ENCODE measurements around the gene DCAF6.

The DCAF6 gene

DNA sequence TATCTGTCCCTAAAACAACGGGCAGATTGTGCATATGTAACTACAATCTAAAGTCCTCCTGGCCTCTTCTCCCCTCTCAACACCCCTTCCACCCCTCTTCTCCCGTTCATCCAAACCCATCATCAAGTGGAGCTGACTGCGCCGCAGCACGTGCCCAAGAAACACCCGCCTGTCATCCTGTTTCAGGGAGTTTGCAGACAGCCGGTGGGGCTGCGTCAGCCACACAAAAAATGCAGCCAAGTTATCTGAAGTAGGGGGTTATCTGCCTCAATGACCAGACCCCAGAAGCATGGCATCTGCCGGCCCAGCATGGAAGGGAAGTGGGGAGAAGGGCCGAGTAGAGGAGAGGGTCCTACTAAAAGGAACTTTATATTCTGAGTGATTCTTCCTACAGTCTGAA is 151.2 kb downstream of the DCAF6 start:
- DNase-seq: no peak

DNA sequence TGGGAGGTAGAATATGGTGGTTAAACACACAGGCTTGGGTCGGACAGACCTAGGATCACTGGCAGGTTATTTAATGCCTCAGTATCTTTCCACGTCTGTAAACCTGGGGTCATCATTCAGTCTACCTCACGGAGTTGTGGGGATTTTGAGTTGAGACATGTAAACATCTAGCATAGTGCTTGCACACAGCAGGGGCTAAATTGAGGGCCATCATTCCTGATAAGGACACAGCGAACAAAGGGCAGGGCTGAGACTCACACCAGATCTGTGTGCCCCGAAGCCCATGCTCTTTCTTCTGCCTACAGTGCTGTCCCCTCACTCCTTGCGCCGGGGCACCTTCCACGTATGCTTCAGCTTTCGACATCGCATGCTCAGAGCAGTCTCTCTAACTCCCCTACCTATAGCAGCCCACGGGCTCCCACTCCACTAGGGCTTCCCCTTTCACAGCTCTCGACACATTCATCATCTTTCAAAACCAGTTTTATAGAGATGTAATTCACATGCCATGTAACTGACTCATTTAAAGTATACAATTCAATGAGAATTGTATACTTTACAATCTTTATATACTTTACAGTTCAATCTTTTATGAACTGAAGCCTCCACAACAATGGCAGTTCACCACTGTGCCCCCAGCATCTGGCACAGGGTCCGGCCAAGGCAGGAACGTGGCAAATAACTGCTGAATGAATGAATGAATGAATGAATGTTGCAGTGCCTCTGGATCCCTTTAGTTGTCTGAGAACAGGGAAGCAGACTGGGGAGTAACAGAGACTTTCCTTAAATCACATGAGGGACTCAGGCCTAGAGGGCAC is 152.2 kb downstream of the DCAF6 start:
- DNase-seq: no peak

DNA sequence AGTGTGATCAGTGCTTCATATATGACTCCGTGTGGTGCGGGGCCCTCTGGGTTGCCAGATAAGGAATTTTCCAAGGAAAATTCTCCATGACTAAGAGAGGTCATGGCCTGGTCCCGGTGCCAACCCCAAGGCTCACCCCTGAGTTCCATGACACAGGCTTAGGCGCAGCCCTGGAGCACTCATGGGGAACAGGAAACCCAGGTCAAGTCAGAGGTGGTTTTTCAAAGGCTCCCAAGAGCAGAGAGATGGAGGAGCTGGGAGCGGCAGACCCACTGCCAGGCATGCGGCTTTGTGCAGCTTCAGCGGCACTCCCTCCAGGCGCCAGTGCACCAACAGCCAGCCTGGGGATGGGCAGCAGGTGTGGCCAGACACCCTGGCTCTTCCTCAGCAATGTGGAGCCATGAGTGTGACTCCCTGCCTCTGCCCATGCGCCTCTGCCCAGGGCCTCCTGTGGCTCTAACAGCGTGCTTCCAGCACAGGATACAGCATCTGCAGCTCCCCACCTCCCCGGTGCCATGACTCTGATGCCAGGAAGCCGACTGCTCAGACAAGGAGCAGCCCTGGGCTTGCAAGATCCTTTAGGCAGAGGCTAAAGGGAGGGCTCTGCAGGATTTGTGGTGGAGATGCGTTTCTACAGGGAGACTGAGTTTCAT is 153.0 kb downstream of the DCAF6 start:
- DNase-seq: no peak

DNA sequence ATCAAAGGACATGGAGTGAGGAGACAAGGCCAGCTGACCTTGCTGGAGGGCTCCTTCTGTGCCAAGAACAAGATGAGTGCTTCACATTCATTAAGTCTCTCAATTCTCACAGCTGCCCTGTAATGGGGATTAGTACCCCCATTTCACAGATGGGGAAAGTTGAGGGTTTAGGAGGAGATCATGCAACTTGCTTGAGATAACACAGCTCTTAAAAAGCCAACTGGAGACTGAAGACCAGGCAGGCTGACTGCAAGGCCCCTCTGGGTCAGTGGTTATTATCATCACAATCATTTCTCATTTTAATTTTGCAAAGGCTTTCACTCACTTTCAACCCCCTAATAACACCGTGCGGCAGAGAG is 153.5 kb downstream of the DCAF6 start:
- DNase-seq: no peak

DNA sequence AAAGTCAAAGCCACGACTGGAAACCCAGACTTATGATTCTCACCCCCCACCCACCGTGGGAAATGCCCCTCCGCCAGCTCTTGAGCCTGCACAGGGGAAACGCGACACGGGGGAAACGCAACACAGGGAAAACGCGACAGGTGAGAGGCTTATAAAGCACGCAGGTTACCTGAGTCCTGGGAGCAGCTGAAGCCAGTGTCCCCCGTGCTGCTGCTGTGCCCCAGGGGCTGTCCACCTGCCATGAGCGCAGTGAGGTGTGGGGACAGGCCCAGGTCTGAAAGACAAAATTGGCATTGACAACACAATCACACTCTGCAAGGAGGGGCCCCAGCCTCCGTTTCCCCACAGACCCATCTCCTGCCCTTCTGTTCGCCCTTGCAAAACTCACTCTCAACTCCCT is 153.9 kb downstream of the DCAF6 start:
- DNase-seq: no peak

DNA sequence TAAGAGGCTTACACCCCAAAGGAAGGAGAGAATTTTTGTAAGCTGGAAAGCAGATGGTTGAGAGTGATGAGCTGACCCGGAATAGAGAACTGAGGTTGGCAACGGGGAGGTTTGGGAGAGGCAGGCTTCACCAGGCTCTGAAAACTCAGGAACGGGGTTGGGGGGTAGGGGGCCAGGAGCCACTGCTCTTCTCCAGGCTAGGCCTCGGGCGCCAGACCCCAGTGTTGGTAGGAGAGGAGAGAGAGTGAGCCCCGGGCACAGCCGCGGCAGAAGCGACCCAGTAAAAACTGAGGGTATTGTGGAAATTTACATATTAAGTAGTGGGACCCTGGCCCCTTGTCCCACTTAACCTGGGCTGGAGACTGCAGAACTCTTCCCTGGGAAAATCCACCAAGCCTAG is 154.6 kb downstream of the DCAF6 start:
- no peak for DNase-seq

DNA sequence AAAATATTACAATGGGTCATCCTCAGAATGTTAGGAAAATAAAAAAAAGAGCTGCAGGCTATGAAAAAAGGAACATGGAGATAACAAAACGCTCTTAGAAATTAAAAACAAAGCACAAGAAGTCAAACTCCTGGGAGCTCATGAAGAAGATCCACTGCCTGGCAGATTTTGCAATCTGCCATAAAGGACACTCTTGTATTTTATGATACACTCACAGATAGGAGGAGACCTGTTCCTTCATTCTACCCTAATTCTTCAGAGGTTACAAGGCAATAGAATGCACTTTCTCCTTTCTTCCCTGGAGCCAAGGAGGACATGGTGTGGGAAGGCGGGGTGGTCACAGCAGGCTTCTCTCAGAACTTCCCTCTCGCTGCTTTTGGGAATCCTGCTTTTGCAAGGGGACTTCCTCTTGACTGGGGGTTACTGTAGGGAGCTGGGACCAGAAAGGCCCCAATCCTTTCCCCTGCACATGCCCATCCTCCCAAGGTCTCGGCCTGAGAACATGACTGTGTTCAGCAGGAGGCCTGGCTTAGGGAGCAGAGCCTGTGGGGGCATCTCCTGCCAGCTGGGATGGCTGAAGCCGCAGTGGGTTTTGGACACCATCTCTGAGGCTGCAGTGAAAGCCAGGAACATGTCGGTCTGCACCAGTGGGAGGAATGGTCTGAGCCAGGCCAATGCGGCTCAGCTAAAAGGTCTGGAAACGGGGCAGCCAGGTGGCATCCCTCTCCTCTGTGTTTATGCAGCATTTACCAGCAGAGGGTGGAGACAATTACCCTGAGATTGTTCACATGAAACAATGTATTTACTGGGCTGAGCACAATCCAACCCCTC is 155.5 kb downstream of the DCAF6 start:
- DNase-seq: no peak

DNA sequence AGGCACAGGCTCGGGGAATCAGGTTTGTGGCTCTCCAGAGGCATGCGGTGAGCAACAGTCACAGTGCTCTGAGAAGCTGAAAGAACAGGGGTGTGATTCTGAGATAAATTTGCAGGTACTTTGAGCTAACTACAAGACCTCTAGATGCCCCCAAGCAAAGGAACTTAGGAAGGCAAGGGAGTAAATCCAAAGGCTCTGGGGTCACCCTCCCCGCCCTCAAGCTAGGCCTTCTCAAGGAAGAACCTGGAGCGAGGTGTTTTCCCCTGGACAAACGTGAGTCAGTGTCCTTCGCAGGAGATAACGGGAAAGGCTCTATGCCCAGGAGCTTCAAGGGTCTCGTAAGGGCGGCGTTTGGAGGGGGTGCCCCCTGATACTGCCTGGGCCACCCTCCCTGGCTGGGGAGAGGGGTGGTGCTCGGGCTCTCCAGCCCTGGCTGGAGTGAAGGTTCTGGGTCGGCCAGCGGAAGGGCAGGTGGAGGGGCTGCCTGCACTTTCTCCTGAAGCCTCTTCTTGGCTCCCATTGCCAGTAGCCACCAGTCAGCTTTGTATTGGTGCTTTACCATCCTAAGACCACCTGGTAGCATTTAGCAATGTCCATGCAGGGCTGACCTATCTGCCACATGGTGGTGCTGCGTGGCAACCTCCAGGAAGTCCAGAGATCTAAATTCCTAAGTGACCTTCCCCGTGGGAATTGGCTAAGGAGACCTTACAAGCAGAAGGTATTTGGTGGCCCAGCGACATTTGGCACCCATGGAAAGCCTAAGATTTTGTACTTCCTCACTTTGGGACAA is 156.3 kb downstream of the DCAF6 start:
- DNase-seq: peak; percentile 11

DNA sequence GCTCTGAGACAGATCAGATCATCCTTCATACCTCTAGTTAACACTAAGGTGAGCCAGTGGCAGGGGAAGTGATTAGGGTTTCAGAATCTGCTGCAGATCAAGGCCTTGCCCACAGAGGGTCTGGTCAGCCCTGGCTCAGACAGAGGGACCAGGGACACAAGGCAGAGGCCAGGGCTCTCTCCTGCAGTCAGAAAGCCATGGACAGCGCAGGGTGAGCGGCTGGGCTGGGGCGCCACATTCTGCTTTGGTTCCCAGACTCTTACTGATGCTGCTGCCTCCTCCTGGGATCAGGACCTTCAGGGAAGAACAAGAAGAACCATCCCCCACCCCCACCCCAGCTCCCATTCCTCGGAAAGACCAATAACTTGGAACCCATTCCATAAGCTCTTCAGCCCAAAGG is 157.1 kb downstream of the DCAF6 start:
- DNase-seq: no peak

DNA sequence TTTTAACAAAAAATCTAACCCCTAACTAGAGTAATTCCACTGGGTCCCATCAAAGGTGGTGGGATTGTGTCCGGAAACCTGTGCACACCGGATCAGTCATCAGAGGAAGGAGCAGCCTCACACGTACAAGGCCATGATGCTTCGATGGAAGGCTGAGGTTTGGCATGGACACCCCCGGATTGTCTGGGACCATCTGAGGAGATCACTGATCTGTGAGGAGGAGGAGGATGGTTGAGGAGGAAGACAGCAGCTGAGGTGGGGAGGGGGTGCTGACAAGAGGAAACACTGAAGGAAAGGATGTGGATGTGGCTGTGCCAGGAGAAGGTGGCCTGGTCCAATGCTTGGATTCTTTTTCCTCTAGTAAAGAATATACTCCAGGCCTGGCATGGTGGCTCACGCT is 159.0 kb downstream of the DCAF6 start:
- no peak for DNase-seq

DNA sequence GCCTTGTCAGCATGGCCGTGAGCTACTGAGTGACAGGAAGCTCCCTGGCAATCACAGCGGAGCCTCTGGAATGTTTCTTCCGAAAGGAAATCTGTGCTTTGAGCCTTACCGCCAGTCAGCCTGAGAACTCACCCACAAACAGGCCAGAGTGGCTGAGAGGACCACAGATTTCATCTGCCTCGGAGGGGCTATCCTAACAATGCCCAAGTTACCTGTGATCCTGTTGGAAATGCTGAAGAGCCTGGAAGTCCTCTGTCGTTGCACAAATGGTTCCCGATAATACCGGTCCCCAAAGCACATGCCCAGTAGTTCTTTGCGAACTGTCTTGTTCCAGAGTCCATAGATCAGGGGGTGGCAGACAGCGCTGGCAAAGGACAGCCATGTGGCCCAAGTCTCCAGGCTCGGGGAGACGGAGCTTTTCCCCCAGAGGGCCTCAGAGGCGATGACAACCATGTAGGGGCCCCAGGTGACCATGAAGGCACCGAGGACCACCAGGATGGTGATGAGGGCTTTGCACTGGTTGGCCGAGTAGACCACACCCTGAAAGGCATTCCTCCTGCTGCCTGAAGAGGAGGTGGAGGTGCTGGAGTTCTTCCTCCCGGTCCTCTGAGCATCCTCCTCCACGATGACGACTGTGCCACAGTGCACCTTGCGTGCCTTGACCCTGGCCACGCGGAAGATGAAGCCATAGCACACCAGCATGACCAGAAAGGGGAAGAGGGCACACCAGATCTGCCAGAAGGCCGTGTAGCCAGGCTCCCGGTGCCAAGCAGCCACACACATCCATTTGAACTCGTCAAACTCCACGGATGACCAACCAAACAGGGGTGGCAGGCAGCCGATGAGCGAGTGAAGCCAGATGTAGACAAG is 160.0 kb downstream of the DCAF6 start:
- no peak for DNase-seq

DNA sequence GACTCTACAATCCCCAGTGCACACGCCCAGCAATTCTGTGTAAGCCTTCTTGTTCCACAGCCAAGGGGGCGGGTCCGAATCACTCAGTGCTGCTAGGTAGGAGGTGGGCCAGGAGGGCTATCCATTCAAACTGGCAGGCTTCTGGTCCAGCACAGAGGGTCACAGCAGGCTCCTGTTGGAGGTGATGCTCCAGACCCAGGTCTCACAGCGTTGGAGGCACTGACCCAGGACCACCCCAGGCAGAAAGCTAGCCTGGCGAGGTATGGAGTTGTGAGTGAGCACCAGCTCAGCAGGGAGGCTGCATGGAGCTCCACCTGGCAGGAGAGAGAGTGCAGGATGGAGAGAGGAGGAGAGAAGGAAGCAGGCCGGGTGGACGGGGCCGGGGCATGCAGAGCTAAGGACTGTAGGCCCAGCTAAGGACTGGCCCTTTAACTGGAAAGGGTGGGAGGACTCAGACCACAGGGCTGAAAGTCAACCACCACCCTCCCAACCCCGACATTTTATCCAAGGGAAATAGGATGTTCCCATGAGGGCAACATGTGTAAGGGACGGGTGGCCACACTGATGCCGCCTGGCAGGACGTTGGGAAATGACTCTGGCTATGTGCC is 161.5 kb downstream of the DCAF6 start:
- no peak for DNase-seq

DNA sequence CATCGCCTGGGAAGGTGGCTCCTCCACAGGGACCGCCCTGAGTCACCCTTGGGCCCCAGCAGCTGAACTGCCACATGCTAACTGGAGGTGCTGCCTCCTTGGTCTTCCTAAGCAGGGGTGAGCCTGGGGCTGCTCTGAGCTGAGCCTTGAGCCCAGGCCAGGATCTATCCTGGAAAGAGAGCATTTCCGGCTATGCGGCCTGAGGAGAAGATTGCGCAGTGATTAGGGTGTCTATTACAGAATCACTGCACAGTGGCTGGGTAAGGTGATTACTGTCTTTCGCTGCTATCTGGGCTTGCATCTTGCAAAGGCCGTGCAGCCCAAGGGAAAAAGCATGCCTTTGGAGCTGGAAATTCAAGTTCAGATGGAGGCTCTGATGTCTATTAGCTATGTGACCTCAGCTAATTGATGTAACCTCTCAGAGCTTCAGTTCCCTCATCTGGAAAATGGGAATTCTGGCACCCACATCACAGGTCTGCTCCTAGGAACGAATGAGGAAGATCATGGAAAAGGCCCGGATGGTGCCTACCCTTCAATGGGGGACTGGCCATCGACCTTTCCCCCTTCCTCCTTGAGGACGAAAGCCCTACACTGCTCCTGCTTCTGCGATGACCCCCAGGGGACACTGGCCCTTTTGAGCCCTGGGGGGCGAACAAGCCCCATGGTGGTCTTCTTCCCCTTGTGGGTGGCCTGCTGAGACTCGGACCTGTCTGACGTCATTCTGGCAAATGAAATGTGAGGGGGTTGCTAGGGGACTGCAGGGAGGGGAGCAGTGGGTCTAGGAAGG is 162.2 kb downstream of the DCAF6 start:
- peak; percentile 23 for DNase-seq

DNA sequence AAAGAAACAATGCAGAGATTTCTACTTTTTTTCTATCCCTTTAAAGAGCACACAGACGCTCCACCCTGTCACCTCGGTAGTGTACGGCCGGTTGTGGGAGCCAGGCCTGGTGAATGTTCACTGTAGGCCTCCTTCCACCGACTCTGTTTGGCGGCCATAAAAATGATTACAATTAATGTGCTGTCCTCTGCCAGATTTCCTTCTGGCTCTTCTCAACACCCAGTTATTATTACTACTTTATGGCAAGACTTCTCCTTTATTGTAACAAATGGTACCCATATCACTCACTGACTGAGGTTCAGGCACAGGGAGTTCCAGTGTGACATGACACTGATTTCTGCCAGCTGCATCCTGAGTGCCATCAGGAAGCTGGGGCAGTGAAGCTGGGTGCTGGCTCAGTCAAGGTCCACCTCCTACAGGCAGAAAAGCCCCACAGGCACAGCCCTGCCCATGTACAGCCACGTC is 162.9 kb downstream of the DCAF6 start:
- no peak for DNase-seq

DNA sequence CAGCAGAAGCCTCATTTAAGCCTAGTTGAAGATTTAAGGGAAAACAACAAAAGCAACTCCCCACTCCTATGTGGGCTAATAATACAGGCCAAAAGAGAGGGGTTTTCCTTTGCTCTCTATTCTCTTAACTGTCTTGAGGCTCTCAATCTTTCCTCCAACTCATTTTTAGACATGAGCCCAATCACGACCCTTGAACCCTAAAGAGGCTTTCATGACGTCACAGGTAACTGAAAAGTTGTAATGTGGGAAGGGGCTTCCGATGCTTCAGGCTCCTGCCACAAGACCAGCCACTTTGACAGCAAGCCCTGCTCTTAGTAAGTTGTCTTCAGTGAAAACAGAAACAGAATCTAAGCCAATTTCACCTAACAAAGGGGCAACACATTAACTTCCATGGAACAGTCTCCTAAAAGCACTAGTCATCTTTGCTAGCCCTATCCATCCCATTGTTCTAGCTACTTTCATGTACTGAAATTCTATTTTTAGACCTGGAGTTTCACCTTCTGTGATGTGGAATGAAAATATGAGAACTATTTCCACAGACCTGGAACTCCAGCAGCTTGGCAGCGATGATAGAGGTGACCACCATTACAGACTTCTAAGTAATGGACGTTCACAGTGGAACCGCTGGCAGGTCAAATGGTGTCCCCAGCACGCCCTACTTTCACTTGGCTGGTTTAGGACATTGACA is 164.0 kb downstream of the DCAF6 start:
- DNase-seq: no peak

DNA sequence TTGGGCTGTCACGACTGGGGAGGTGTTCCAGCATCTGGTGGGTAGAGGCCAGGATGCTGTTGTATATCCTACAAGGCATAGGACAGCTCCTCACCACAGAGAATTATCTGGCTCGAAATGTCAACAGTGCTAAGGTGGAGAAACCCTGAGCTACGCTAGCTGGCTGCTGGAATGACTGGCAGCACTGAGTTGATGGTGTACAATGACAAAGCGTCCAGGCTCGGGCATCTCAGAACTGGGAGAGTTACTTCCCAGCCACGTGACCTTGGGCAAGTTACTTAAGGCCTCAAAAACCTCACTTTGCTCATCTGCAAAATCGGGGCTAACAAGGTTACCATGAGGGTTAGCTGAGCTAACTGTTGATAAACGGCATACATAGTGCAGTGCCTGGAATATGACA is 164.9 kb downstream of the DCAF6 start:
- no peak for DNase-seq

DNA sequence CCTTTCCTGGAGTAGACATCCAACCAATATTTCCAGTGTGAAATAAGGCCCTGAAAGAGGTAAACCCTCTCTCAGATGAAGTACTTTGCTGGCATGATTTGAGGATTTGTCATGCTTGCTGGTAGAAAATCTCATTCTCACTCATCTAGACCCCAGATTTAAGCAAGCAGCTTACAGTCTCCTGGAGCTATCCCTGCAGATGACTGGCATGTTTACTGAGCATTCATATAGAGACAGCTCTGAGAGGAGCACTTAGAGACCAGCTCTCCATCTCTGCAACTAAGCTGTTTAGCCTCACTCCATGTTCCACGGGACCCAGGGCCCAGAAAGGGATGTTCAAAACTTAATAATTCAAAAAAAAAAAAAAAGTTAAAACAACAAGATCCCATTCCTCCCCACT is 166.0 kb downstream of the DCAF6 start:
- no peak for DNase-seq

DNA sequence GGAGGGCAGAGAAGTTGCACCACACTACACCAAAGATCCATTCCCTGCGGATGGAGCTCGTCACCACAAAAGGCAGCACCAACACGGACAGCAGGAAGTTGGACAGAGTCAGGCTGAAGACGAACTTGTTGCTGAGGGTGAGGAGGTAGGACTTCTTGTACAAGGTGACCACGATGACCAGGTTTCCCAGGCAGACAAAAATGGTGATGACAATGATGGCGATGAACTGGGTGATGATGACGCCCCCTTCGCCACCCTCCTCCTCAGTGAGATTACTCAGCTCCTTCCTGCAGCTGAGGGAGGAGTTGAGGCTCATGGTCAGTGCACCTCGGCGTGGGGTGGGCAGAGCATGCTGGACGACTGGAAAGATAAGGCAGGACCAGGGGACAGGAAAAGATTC is 168.1 kb downstream of the DCAF6 start:
- no peak for DNase-seq

DNA sequence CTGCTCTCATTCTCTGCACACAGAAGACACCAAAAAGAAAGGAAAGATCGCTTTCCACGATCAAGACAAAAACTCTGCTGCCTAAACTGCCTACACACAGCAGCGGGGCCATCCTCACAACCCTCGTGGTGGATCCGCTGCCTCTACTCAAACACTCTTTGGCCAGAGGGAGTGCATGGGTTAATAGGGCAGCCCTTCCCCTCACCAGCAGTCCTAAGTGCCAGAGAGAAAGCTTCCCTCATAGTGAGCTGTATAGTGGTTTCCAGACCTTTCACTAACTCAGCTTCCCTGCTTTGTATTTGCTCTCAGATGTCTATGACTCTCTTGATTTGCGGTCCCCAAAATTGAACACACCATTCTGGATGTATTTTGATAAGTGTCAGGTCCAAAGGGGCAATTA is 169.4 kb downstream of the DCAF6 start:
- no peak for DNase-seq

DNA sequence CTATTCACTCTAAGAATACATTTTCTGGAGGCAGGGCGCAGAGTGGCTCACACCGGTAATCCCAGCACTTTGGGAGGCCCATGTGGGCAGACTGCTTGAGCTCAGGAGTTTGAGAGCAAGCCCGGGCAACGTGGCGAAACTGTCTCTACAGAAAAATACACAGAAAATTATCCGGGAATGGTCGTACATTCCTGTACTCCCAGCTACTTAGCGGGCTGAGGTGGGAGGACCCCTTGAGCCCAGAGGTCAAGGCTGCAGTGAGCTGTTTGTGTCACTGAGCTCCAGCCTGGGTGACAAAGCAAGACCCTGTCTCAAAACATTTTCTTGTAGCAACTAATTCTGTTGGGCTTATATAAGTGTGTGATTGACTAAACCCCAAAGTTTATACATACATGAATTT is 169.8 kb downstream of the DCAF6 start:
- DNase-seq: no peak

Data from right forelimb (tissue), 1 donor.